K562 (cell line): Measurements from ENCODE around the gene BCL2L1. TPM values are rescaled to one million over a fixed set of nuclear protein-coding genes. Genes with fewer than 3 reads are reported as not detected.
A peak's percentile ranks its signal among the peaks of the same experiment; 100 is the strongest.

Experiments
- ATAC-seq: fragments of 200-7000 bp; cut with Tn5 transposase; 3 replicates; pipeline ENCODE4 v1.9.1; 2020; ENCODE audit warnings: moderate library complexity
- BruUV-seq: library from RNA; stranded (reverse); fragments of 400-500 nt; replicated peaks from 2 replicates; lab custom pipeline; 2021; lab: Mats Ljungman, UMichigan
- CTCF ChIA-PET: fragments of 300-600 bp; formaldehyde crosslinking; extraction: SDS; loops from one replicate; lab custom pipeline; 2021; ENCODE audit warnings: low intra/inter-chr PET ratio; lab: Yijun Ruan, JAX
- POLR2A ChIA-PET: fragments of 300-600, 350-650 bp; sonication (Branson Sonifier 250); formaldehyde crosslinking; extraction: SDS; loops from one replicate; lab custom pipeline; 2021; ENCODE audit warnings: antibody characterized with exemption, inconsistent platforms; lab: Yijun Ruan, JAX
- DNase-seq, 4 experiments: peaks; one replicate each; pipeline versions ENCODE4 v3.0.0 to v3.0.0-alpha.2; 2011 to 2018; ENCODE audit warnings: low spot score in 3 of 4, mixed read lengths in 3 of 4; ENCODE audit errors: extremely low read depth in 1 of 4
- FAIRE-seq: peaks from 2 replicates; lab custom pipeline; 2011; peaks lifted over from hg19 to GRCh38; lab: Jason Lieb, UNC
- H2AFZ ChIP-seq: 2 replicates; pipeline ENCODE4 v1.6.0; 2011; ENCODE audit warnings: low read depth, low read length, control low read depth, inconsistent platforms
- H3K27ac ChIP-seq: fragments of 200-600 bp; 3 replicates; pipeline ENCODE4 v1.8.0; 2011; ENCODE audit warnings: low read depth, mild to moderate bottlenecking, control low read depth, inconsistent platforms, low read length, moderate library complexity, mixed read lengths; ENCODE audit errors: extremely low read depth
- H3K27me3 ChIP-seq, 2 experiments: fragments of 300-600 bp in 1 of 2; 2 replicates in 1 of 2; 3 replicates in 1 of 2; pipeline versions ENCODE4 v1.6.0 to v1.8.0; 2011; ENCODE audit warnings: inconsistent platforms in 2 of 2, low read length in 2 of 2, mild to moderate bottlenecking in 1 of 2, mixed read lengths in 1 of 2, moderate library complexity in 1 of 2; ENCODE audit not compliant: control insufficient read depth in 2 of 2, insufficient read depth in 2 of 2
- H3K36me3 ChIP-seq: fragments of 300-600 bp; 3 replicates; pipeline ENCODE4 v1.8.0; 2011; ENCODE audit warnings: mild to moderate bottlenecking, low read length, inconsistent platforms; ENCODE audit not compliant: control insufficient read depth, insufficient read depth
- H3K4me1 ChIP-seq, 2 experiments: fragments of 200-600 bp in 1 of 2; replicated peaks in 1 of 2; 2 replicates in 1 of 2; 3 replicates in 1 of 2; pipeline versions ENCODE4 v1.5.1 to v1.8.0; 2011; ENCODE audit warnings: inconsistent platforms in 2 of 2, low read length in 2 of 2, mild to moderate bottlenecking in 1 of 2, mixed read lengths in 1 of 2, moderate library complexity in 1 of 2; ENCODE audit not compliant: control insufficient read depth in 2 of 2, insufficient read depth in 2 of 2
- H3K4me2 ChIP-seq: 2 replicates; pipeline ENCODE4 v1.6.1; 2011; ENCODE audit warnings: low read length, control low read depth, inconsistent platforms, mixed read lengths; ENCODE audit not compliant: insufficient read depth
- H3K4me3 ChIP-seq: fragments of 200-600 bp; sonication (generic), shearing (Covaris generic); 2 replicates; pipeline ENCODE4 v1.5.1; 2016; ENCODE audit warnings: control low read depth, inconsistent platforms
- H3K79me2 ChIP-seq: fragments of 200-600 bp; 3 replicates; pipeline ENCODE4 v1.8.0; 2011; ENCODE audit warnings: low read length, inconsistent platforms; ENCODE audit not compliant: control insufficient read depth, insufficient read depth
- H3K9ac ChIP-seq, 2 experiments: 2 replicates each; pipeline versions ENCODE4 v1.6.0 to v1.6.1; 2011; ENCODE audit warnings: low read depth in 2 of 2, low read length in 2 of 2, control low read depth in 1 of 2, inconsistent platforms in 1 of 2, mild to moderate bottlenecking in 1 of 2, mixed read lengths in 1 of 2; ENCODE audit not compliant: insufficient read depth in 1 of 2
- H3K9me1 ChIP-seq: one replicate; pipeline ENCODE4 v1.6.0; 2011; ENCODE audit warnings: inconsistent platforms, mild to moderate bottlenecking, low read length, moderate library complexity; ENCODE audit not compliant: control insufficient read depth, insufficient read depth
- H3K9me3 ChIP-seq: replicated peaks from 2 replicates; pipeline ENCODE4 v1.5.1; 2011; ENCODE audit warnings: low read depth, low read length, inconsistent platforms; ENCODE audit not compliant: control insufficient read depth, insufficient read depth
- H4K20me1 ChIP-seq: replicated peaks from 2 replicates; pipeline ENCODE4 v1.6.1; 2011; ENCODE audit warnings: low read length, inconsistent platforms, mixed read lengths; ENCODE audit not compliant: control insufficient read depth, insufficient read depth
- ETV5 ChIP-seq: sonication (generic); formaldehyde crosslinking; IDR thresholded peaks from 2 replicates; pipeline ENCODE4 v1.4.0; 2020; ENCODE audit warnings: low read depth, mild to moderate bottlenecking, missing genetic modification reagents
- FIP1L1 ChIP-seq: fragments of 200-400 bp; formaldehyde crosslinking; IDR thresholded peaks from 2 replicates; pipeline ENCODE4 v1.6.1; 2018; ENCODE audit warnings: mild to moderate bottlenecking, low read depth, low read length; ENCODE audit not compliant: poor library complexity, severe bottlenecking
- MEF2D ChIP-seq: conservative IDR thresholded peaks from 2 replicates; pipeline ENCODE4 v1.6.1; 2016; ENCODE audit warnings: low read depth, missing genetic modification characterization, missing compliant biosample characterization
- MLX ChIP-seq, 2 experiments: fragments of 450-650 bp in 1 of 2; sonication (generic) in 1 of 2; formaldehyde crosslinking; conservative IDR thresholded peaks; 2 replicates each; pipeline versions ENCODE4 v1.4.0 to v1.8.1; 2020 to 2022; ENCODE audit warnings: mild to moderate bottlenecking in 1 of 2, missing genetic modification reagents in 1 of 2
- MXI1 ChIP-seq: IDR thresholded peaks from 2 replicates; pipeline ENCODE4 v1.6.1; 2011; ENCODE audit warnings: low read depth, mild to moderate bottlenecking, improper control_type of control experiment, low read length
- NFXL1 ChIP-seq: fragments of 450-650 bp; formaldehyde crosslinking; IDR thresholded peaks from 2 replicates; pipeline ENCODE4 v1.4.0; 2021; ENCODE audit warnings: mild to moderate bottlenecking
- PBX2 ChIP-seq, 2 experiments: IDR thresholded peaks in 1 of 2; conservative IDR thresholded peaks in 1 of 2; 2 replicates each; pipeline ENCODE4 v1.6.1; 2016; ENCODE audit warnings: low read depth in 2 of 2, mild to moderate bottlenecking in 1 of 2, missing compliant biosample characterization in 1 of 2, missing genetic modification characterization in 1 of 2, moderate library complexity in 1 of 2
- PCBP1 ChIP-seq: fragments of 200-400 bp; formaldehyde crosslinking; IDR thresholded peaks from 2 replicates; pipeline ENCODE4 v1.6.1; 2018; ENCODE audit warnings: mild to moderate bottlenecking, low read depth, low read length; ENCODE audit not compliant: poor library complexity, severe bottlenecking
- PKNOX1 ChIP-seq: fragments of 450-650 bp; IDR thresholded peaks from 2 replicates; pipeline ENCODE4 v1.6.1; 2016
- RBFOX2 ChIP-seq: fragments of 200-400 bp; formaldehyde crosslinking; IDR thresholded peaks from 2 replicates; pipeline ENCODE4 v1.6.1; 2017; ENCODE audit warnings: low read depth, mild to moderate bottlenecking, low read length, moderate library complexity
- ZNF445 ChIP-seq: fragments of 250-450 bp; sonication (Bioruptor Pico); IDR thresholded peaks from 2 replicates; pipeline ENCODE4 v1.4.0; 2020; ENCODE audit warnings: low read depth, mild to moderate bottlenecking, moderate library complexity
- ZNF830 ChIP-seq: fragments of 250-450 bp; sonication (Bioruptor Pico); IDR thresholded peaks from 2 replicates; pipeline ENCODE4 v1.5.0; 2021; ENCODE audit warnings: mild to moderate bottlenecking
- WGBS: fragments of 100-300 bp; shearing (Covaris generic); methylation state at CpG from one replicate; pipeline ENCODE4 v1.1.6; 2016; ENCODE audit warnings: low coverage, mixed read lengths; ENCODE audit not compliant: insufficient coverage; ENCODE audit errors: missing lambda C conversion rate; 5-methylcytosine and 5-hydroxymethylcytosine counted together
- in situ Hi-C: fragments of 300-500 bp; cut with MboI; formaldehyde crosslinking; loops from 4 replicates; pipeline ENCODE4 v1.15.0; 2018; ENCODE audit warnings: inconsistent platforms, mixed read lengths
- intact Hi-C: fragments of 100-400 bp; cut with micrococcal nuclease; formaldehyde crosslinking; loops from 2 replicates; pipeline ENCODE4 v1.14.2; 2022
- polyA plus RNA-seq, 8 experiments: library from polyadenylated mRNA; depleted of rRNA in 4 of 8; stranded (reverse) in 5 of 8; unstranded in 3 of 8; fragments of >200 nt; fragmentation: Nextera tagmentation in 2 of 8; fragmentation: Illumina TruSeq in 1 of 8; extraction: Ambion mirVana in 2 of 8; extraction: Trizol in 1 of 8; gene quantifications; 2 replicates each; pipeline versions ENCODE4 v1.2.1 to v1.2.3, GENCODE V29; 2011 to 2014; ENCODE audit warnings: inconsistent platforms in 1 of 8, missing spikeins in 1 of 8
- total RNA-seq, 7 experiments: library from RNA; depleted of rRNA in 6 of 7; stranded (reverse); fragments of >200 nt in 6 of 7; fragmentation: Illumina TruSeq in 2 of 7; extraction: Trizol in 2 of 7; gene quantifications; 2 replicates each; pipeline versions ENCODE4 v1.2.1 to v1.2.3, GENCODE V29; 2011 to 2021; ENCODE audit warnings: low replicate concordance in 1 of 7

BCL2L1 gene
- total and polyA plus RNA-seq, 9 of the 15 experiments (the other 6 are each of a cell fraction or from before 2014, with no cell fraction given) = 3.3 to 182 (median 120) TPM

GRCh38 chr20:31746068-31746878 lies 23.6 kb upstream of the BCL2L1 start:
- POLR2A ChIA-PET = interaction anchor here (0.6 to 1.1 kb wide), 4 partner anchors 8 to 795 kb away, joined by 3 read pairs; no protein-coding TSS in a partner anchor
- peaks cover 3% of the 10 kb centered on the region; the same call in 1 of the 2 replicates for H4K20me1 ChIP-seq
- TSS peak; percentile 6 for BruUV-seq
- no peaks in the 10 kb centered on the region for H3K27me3 ChIP-seq
- ATAC-seq (peak; percentile 56), DNase-seq (no peak), FAIRE-seq (no peak)
- intact Hi-C loops (no loop called here), in situ Hi-C loops (no loop called here)
- CTCF ChIA-PET = no interaction called here
- no peak overlapping the region for H3K27ac ChIP-seq
- no peak overlapping the region for H2AFZ ChIP-seq
- peaks cover 2 to 6% of the 10 kb centered on the region in 2 experiments; a peak in 3 of 5 replicates for H3K4me1 ChIP-seq
- H3K9ac ChIP-seq = no peak overlapping the region
- H3K4me3 ChIP-seq = no peak overlapping the region
- 6% methylated on average over 1 of the region's 1 CpG for WGBS
- no peak overlapping the region; the same call in 1 of the 2 replicates for H3K4me2 ChIP-seq
- H3K9me1 ChIP-seq = peaks cover 2% of the 10 kb centered on the region
- H3K36me3 ChIP-seq = peaks cover 77% of the 10 kb centered on the region
- H3K9me3 ChIP-seq = no peaks in the 10 kb centered on the region
- peaks cover 92% of the 10 kb centered on the region for H3K79me2 ChIP-seq
- TF ChIP-seq MXI1 (no peak), FIP1L1 (no peak), MLX (CRISPR knock-in tag; conservative IDR thresholded peaks at IDR 0.05) (no peak), PKNOX1 (peak; percentile 25; the same call in 1 of the 2 replicates), ZNF445 (CRISPR knock-in tag) (no peak), RBFOX2 (peak; percentile 45), PCBP1 (no peak), ETV5 (no peak), NFXL1 (CRISPR knock-in tag) (no peak), PBX2 (CRISPR knock-in tag; IDR thresholded peaks at IDR 0.05; ENCODE audit: low read depth) (no peak), PBX2 (tag; conservative IDR thresholded peaks at IDR 0.05; ENCODE audit: low read depth) (peak; percentile 86), MEF2D (tag) (peak; percentile 70), ZNF830 (CRISPR knock-in tag) (no peak)
